ENCODE data around the gene CTU2.

The CTU2 gene

GRCh38 chr16:88681709-88682451 lies 24.4 kb upstream of the CTU2 start:
- no peak for DNase-seq (ENCODE audit: low read depth)

- DNase-seq (ENCODE audit: low read depth), result no peak
These were observed 21.6 kb upstream of the CTU2 start for GRCh38 chr16:88684569-88685155.

- DNase-seq (ENCODE audit: low read depth), result no peak
These were observed 20.9 kb upstream of the CTU2 start for GRCh38 chr16:88685156-88686061.

DNA sequence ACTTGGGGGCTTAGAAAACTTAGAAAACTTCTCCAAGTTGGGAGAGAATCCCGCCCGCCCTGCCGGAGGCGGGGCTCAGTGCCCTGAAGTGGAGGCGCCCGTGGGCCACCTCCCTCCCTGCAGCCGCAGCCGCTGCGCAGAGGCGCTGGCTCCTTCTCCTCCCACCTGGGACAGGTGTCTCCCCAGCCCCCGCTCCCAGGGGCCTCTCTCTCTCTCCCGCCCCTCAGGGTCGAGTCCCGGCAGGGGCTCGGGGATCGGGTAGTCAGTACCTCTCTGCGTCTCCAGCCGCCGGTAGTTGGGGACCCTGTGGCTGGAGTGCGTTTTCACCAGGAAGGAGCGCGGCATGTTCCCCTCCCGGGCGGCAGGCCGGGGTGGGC lies 20.3 kb upstream of the CTU2 start:
- no peak for DNase-seq (ENCODE audit: low read depth)

GRCh38 chr16:88686439-88687253 lies 19.7 kb upstream of the CTU2 start, which contains the start of gene SNAI3:
Gene SNAI3 (minus strand): TSS chr16:88686507. CDS start chr16:88686406, 101 bp downstream.
- DNase-seq (ENCODE audit: low read depth), result peak; percentile 71

DNA sequence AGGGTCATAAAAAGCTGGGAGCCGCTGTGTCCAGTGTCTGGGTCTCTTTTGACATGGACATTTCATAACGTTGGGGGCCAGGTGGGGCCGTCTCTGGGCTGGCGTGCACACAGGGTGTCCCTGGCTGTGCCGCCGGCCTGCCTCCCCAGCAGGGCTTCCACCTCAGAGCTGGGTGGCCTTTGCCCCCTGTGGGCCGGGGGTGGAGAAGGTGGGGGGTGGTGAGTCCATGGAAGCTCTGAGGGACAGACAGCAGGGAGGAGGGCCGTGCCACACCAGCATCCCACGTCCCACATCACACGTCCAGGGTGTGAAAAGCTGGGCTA lies 19.1 kb upstream of the CTU2 start:
- DNase-seq (ENCODE audit: low read depth), result no peak

DNA sequence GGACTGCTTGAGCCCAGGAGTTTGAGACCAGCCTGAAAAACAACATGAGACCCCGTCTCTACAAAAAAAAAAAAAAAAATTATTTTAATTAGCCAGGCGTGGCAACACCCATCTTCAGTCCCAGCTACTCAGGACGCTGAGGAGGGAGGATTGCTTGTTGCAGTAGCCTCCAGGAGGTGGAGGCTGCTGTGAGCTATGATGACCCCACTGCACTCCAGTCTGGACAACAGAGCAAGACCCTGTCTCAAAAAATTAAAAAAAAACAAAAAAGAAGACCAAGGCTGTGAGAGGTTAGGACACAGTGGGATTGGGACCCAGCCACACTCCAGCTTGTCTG lies 18.7 kb upstream of the CTU2 start:
- DNase-seq (ENCODE audit: low read depth), result no peak

GRCh38 chr16:88688013-88688778 lies 18.1 kb upstream of the CTU2 start:
- DNase-seq (ENCODE audit: low read depth), result no peak

GRCh38 chr16:88690341-88691128 lies 15.8 kb upstream of the CTU2 start:
- DNase-seq (ENCODE audit: low read depth), result no peak

GRCh38 chr16:88691129-88691813 lies 15.0 kb upstream of the CTU2 start:
- no peak for DNase-seq (ENCODE audit: low read depth)

DNA sequence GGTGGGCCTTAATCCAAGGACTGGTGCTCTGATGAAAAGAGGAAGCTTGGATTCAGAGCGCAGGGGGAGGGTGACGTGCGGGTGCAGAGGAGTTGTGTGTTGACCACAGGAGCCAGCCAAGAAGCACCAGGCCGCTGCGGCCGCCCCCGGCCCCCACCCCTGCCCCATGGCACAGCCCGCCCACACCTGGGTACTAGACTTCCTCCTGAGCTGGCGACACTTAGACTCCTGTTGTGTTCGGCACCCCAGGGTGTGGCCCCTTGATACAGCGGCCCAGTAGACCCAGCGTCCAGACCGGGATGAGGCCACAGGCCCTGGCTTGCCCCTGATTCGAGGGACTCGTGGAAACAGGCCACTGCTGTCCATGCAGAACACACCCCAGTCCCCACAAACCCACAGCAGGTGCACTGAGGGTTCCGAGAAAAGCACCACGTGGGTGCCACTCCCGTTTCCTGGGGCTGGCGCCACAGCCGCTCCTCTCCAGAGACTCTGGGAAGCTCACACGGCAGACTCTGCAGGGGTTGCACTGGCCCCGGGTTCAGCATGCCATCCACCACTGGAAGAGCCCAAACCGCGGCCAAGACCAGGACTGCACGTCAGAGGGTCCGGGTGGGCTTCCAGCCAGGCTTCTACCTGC lies 14.3 kb upstream of the CTU2 start:
- no peak for DNase-seq (ENCODE audit: low read depth)

- DNase-seq (ENCODE audit: low read depth), result no peak
These were observed 13.4 kb upstream of the CTU2 start for GRCh38 chr16:88692861-88693260.

GRCh38 chr16:88693420-88694177 lies 12.7 kb upstream of the CTU2 start:
- no peak for DNase-seq (ENCODE audit: low read depth)

DNA sequence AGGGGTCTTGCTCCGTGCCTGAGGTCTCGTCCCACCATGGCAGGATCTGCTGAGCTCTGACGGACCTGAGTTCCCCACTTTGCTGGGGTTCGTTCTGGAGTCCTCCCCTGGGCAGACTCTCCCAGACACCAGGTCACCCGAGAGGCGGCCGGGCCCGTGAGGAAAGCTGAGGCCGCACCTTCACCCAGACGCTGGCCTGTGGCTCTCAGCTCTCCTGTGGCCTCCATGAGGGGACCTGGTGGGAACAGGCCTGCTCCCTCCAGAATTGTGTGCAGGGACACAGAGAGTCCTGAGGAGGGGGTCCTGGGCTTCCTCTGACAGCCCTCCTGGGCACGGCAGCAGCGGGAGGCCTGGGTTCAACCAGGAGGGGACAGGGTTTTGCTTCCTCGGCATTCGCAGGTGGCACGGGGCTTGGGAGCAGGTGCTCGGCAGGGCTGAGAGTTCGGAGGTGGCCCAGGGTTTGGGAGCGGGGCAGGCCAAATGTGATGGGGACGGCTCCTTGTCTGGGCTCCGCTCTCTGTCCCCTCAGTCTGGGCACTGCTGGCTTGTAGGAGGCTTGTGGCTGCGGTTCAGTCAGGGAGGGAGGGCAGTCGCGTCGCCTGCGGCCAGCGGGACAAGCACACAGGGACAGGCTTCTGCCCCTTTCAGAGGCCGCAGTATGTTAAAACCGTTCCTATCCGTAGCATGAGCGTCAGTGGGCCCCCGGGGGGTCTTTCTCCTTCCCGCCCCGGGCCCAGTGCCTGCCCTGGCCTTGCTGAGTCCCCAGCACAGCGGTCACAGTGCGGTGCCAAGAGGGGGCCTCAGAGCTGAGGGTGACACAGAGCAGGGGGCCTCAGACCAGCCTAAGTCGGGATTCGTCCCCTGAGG lies 11.8 kb upstream of the CTU2 start:
- no peak for DNase-seq (ENCODE audit: low read depth)

GRCh38 chr16:88695218-88695617 lies 11.1 kb upstream of the CTU2 start:
- no peak for DNase-seq (ENCODE audit: low read depth)

DNA sequence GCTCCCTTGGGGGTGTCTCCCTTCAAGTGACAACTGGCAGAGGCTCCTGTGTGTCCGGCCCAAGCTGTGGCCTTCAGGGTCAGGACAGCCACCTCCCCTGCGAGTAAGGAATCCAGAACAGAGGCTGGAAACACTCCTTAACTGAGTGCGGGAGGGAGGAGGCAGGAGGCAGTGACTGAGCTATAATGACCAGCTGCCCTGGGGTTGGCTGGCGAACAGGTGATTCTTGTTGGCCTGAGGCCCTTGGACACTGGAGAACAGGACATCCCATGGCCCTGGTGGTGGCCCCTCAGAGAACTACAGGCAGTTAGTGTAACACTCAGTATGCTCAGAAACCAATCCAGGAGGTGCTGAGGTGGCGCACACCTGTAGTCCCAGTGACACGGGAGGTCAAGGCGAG lies 10.6 kb upstream of the CTU2 start:
- DNase-seq (ENCODE audit: low read depth), result no peak

GRCh38 chr16:88696441-88696840 lies 9.9 kb upstream of the CTU2 start:
- DNase-seq (ENCODE audit: low read depth), result no peak

All from activated gamma-delta T cell treated with anti-CD3 and anti-CD28 coated beads, Interleukin-2, amount 50 U/mL, for 16 hours (primary cell).